Cerebellar nuclear complex (tissue), 1 donor: ENCODE results near the gene SESN1.

Source experiments
- DNase-seq, 2 experiments: peaks; one replicate each; lab custom pipeline; 2025; lab: John Stamatoyannopoulos, UW

SESN1 gene

DNA sequence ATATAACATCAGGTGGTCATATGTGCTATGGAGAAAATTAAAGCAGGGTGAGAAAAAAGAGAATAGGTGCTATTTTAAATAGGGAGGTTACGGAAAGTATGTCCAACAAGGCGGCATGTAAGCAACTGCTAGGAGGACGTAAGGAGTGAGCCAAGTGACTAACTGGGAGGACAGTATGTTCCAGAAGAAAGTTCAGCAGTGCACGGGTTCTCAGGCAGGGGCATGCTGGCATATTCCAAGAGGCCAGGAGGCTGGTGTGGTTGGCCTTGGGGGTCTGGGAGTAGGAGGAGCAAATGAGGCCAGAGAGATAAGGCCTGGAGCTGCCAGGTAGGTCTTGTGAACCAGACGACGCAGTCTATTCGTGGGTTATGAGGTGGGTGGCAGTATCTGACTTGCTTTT, 134.0 kb downstream of the SESN1 start:
- DNase-seq: no peak

DNA sequence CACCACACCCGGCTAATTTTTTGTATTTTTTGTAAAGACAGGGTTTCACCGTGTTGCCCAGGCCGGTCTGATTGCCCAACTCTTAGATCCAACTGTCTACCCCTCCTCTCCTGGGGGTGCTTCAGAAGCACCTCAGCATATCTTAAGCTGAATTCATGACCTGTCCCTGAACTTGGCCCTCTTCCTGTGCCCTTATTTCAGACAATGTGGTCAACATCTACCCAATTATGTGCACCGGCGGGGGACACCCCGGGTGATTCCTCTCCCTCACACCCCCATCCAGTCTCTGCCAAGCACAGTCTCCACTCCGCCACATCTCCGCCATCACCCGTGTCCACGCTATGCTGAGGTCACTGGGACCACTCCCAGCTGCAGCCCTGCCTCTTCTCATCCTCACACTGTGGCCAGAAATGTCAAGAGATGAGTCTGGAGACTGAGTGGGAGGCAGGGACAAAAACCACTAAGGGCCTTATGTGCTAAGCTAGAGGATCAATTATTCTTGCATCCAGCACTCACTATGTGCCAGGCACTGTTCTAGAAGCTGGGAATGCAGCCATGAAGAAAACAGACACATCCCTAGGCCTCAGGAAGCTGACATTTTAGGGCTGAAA, 134.6 kb downstream of the SESN1 start:
- DNase-seq: no peak

DNA sequence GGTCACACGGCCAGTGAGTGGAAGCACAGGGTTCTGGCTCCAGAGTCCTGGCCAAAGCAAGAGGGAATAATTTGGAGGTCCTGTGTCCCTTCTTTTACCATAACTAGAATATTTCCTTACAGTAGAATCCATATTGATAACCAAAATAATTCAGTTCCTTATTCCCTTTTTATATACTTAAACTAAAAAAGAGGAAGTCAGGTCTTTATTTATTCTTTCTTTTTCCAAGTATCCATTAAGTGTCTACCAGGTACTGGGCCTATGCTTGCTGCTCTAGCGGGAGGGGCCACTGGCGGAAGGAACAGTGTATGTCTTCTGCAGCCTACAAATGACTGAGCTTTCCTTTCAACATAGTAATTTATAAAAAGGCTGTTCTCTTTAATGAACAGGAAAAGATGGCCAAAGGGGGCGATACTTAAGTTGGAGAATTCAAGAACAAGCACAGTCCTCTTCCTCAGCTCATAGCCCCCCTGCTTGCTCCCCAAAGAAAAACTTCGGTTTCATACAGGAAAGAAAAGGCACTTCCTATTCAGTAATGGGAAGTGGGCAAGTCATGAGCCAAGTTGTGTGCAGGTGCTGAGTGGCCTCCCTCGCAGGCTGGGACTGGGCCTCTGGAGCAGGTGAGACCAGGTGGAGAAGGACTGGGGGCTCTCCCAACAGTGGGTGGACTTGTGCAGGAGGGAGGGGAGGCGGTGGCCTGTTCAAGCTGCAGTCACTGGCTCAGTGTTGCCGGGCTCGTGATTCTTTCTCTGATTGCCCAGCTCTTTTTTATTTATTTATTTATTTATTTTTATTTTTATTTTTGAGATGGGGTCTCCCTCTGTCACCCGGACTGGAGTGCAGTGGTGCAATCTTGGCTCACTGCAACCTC, 135.5 kb downstream of the SESN1 start:
- DNase-seq: no peak

DNA sequence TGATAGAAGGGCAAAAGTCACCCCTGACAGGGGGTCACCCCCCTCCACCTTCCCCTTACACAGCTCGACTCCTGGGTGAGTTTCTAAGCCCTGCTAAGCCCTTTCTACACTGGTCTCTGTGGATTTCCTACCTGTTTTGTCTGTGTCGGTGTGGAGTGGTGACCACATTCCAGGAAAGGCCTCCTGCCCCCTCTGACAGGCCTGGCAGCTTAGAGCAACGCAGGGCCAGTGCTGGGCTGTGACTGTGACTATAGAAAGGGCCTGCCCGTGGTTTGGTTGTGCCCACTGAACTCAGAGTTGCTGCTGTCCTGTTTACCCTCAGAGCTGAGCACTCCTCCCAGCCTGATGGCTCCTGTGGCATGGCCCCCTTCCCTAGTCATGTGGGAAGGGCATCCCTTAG, 137.4 kb downstream of the SESN1 start:
- DNase-seq: no peak

DNA sequence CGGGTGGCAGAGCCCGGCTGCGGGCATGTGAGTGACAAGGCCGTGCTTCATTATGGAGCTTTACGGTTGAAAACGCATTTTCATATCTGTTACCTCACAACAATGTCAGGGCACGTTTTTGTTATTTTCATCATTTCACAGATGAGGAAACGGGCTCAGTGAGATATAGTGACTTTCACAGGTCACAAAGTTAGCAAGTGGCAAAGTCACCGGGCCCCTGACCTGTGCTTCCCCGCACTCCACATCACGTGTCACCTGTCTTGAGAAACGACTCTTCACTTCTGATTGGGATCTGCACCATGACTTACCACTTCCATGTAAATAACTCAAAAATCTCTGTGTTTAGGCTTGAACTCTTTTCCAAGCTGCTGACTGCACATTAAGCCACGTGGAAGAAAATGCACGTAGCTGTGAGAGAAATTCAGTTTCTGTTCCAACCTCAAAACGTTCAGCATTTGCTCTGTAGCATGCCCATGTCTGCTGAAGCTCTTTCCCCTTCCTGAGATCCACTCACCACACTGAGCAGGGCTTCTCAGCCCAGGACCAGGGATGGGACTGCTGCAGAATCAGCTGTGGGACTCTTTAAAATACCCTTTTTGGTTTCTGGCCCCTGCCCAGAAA, 139.2 kb downstream of the SESN1 start:
- no peak for DNase-seq

DNA sequence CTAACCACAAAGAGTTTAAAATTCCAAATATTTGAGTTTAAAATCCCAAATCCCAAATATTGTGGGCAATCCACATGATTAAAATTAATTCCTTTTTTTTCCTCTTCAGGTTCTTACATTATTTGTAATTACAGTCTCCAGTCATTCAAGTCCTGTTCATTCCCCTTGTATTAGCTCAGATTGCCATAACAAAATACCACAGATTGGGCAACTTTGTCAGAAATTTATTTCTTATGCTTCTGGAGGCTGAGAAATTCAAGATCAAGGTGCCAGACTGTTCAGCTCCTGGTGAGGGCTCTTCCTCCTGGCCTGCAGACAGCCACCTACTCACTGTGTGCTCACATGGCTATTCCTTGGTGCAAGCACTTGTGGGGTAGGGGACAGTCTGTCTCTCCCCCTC, 141.0 kb downstream of the SESN1 start:
- no peak for DNase-seq

DNA sequence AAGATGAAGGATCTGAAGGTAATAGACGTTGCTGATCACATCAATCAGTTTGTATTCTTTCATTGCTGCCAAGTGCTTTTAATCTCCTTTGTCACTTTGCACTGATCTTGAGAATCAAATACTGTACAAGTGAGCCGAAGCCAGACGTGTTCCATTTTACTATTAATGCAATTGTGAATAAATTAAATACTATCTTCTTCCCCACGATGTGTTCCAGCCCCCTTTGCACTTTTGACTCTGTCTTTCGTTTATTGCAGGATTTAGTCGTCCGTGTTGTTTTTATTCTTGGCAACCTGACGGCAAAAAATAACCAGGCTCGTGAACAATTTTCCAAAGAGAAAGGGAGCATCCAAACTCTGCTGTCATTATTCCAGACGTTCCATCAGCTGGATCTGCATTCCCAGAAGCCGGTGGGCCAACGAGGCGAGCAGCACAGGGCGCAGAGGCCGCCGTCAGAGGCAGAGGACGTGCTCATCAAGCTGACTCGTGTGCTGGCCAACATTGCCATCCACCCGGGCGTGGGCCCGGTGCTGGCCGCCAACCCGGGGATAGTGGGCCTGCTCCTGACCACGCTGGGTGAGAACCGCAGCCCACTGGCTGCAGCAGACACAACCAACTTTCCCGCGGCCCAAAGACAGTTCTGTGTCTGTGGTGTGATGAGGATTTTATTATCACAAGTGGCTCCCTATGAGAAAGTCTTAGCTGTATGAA, 141.7 kb downstream of the SESN1 start:
- no peak for DNase-seq

DNA sequence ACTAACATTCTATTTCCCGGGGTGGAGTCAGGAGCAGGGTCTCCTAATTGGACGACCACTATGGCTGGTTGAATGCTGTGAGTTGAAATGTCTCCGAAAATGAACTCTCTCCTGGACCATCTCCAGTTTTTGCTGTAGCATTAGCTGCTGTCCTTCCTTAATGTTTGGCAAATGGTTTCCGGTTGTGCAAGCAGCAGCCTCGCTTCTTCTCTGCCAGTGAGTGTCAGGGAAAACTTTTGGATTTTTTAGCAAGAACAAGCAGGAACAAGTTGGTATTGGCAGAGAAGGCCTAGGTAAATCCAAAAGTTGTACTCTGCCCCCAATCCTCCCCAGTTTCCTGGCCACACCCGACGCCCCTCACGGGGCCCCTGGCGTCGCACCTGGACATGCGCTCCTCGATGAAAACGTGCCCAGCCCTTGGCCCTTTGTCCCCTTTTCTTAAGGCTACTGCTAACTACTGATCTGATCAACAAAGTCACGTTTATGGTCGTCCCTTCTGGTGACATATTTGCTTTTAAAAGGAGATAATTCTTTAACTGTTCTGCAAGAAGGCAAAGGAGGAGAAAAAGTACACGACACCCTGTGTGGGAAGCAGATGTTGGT, 143.2 kb downstream of the SESN1 start:
- DNase-seq: no peak

DNA sequence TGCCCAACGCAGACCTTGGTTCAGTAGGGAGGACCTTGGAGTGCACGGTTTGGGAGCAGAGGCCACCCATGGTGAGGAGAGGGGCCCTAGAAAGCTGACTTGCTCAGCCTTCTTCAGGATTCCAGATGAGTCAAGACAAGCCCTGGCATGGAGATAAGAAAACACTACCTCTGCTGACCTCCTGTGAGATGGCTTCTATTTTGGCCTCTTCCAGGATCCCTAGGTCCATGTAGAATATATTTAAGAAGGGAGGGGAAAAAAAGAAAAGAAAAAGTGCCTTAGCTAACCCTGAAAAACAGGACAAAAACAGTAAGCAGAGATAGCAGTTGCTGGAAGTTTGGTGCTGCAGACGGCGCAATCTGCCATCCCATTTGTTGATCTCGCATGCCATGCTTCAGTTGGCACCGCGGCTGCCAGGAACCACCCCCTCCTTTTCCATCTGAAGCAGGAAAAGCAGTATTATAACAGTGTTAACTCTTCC, 146.4 kb downstream of the SESN1 start:
- peak; percentile 37 to 77 for DNase-seq

DNA sequence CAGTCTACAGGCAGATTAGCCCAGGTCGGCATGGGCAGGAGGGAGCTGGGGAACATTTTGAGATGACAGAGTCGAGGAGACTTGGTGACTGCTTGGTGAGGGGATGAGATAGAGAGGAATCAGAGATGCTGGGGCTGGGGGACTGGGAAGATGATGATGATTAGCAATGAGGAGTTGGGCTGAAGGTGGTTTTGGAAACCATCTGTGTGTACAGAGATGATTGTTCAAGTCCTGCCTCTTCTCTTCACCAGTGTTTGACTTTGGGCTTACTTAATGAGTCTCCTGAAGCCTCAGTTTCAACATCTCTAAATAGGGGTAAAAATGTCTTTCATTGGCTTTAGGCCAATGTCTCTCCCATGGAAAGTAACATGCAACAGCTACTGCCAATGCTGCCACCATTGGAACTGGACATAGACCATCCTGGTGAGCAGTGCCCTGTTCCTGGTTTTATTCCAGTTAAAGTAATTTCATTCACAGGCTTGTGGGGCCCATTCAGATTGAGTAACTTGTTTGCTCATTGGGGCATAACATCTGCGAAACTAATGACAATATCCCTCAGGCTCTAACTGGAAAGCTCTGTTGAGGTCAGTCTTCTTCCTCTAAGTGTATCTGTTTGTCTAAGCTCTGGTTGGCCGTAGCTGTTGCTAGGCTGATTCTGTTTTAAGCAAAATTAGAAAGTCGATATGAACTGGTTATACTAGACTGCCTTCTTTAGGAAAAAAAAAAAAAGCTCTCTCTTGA, 147.4 kb downstream of the SESN1 start:
- DNase-seq: no peak

DNA sequence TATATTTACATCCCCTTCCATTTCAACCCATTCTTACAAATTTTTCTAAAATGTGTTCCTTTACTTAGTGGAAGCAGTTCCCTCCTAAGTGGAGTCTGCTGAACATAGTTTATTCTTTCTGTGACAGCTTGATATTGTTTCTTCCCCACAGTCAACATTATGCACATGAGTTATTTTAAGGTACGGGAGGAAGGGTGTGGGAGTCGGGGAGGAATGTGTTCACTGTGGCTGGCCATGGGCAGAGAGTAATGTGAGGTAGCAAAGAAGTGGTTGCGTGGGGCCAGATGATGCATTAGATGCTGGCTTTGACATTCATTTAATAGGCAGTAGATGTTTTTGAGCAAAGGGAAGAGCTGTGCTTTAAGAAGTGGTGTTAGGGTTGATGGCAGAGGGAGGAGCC, 148.0 kb downstream of the SESN1 start:
- no peak for DNase-seq

DNA sequence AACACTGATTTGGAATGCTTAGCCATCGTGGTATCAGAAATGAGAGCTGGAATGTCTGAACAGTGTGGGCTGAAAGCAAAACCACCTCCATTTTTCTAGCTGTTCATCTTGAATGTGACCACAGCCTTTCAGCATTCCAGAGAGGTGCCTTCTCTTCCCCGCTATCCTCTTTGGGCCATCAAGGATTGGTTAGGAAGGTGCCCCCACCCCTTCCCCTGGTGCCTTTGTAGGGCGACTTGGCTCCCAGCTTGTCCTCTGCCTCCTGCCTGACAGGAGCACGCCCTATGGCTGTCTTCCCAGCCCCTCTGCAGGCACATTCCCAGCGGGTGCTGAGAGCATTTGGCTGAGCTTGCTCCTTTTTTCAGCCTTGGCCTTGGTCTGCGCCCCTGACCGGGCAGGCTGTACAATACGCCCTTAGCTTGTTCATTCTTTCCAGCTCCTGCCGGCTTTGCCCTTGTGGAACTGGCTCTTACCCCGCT, 148.9 kb downstream of the SESN1 start:
- DNase-seq: peak; percentile 95 to 99

DNA sequence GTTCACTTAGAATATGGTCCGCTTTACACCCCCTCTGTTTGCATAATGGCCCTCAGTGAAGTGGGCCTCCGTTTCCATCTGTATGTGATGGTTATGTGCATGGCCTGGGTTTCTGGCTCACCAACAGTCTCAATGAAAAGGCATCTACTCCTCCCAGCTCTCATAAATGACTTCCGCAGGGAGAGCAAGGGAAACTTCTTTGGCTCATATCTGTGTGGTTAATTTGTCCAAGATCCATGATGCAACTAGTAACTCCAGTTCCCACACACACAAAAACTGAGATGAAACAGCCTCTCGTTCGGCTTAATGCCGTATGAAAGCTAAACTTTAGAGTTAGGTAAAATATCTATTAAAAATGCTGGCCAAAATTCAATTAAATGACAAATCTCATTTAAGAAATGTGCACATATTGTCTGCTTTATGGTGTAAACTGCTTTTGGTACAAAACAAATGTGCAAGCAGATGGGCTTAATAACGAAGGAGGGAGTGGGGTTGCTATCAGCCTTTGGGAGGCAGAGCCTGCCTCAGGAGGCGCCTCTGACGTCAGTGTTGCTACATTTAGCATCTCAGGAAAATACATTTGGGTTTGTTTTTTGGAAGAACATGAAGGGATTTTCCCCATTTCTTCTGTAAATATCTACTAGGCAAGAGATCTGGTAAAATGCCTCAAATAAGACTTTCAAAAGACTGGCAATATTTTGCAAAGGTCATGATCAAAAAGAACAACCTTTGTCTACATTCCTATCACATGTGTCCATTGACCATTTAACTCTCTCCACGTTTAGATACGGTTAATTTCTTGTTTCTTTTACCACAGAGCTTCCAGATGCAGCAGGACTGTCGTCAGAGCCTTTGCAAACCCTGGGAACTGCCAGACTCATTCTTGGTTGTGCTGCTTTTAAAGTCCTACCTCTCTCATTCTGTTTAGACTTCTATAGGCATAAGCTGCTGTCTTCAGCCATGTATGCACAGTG, 149.7 kb downstream of the SESN1 start:
- peak; percentile 10 to 74 for DNase-seq

DNA sequence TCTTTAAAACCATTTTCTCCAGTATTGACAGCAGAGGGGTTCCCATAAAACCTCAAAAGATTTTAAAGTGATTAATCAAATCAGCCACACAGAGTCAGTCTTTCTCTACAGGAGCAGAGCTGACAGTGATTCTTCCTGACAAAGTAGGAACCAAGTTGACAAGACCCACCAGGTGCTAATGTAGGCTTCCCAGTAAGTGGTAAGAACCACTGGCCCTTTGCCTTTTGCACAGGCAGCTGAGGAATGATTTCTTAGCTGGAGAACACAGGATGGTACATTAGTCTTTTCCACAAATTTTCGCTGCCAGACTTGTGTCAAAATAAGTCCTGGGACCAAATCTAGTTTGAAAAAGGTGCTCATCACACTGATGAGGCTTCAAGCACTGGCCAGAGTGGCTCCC, 150.6 kb downstream of the SESN1 start:
- peak in 1 of 2 experiments; percentile 12 for DNase-seq

DNA sequence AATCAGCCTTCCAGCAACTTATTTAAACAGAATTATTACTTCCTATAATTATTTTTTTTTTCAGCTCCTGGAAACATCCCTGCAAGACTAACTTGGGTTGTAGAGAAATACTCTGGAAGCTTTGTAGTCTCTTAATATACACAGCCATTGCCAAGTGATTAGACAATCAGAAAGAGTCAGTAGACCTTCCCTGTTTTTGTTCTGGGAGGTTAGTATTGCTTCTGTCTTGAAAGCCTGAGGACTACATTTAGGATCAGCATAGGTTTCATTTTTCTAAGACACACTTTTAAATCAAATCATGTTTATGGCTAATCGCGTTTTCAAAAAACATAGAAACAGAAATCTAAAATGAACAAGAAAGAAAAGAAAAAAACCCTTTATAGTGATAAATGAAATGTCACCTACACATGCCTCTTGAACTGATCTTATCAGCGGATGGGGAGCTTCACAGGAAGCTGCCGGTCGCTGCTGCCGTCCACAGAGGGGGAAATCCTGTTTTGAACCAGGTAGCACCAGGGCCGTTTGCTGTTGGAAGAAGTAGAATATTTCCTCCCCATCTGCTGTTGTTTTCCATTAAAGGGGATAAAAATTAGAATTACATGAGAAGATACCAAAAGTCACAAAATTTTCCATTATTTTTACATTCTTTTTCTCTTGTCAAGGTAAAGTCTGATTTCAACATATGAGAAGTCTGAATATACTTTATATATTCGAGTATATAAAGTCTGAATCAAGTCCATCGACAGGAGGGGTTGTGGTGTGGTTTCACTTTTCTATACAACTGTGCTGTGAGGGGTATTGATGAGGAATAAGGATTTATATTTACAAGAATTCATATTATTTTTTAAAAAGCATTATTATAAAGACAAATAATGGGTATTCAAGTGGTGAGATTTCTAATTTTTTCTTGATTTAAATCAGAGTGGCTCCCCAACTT, 151.8 kb downstream of the SESN1 start:
- no peak for DNase-seq

DNA sequence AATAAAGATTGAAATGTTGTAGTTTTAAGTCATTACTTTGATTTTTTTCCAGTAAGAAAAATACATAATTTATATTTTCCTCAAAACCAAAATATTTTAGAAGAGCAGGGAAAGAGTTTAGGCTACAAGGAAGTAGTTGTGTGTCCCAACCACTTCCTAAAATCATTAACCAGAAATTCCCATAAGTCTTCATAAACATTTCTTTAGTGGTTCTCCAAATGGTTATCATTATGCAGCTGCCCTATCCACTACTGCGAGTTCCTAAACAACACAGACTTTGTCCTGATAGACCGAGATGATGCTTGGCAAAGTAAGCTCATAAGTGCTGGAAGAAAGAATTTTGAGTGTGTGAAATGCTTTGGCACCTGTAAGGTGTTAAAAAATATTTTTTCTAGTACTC, 152.8 kb downstream of the SESN1 start:
- DNase-seq: no peak

DNA sequence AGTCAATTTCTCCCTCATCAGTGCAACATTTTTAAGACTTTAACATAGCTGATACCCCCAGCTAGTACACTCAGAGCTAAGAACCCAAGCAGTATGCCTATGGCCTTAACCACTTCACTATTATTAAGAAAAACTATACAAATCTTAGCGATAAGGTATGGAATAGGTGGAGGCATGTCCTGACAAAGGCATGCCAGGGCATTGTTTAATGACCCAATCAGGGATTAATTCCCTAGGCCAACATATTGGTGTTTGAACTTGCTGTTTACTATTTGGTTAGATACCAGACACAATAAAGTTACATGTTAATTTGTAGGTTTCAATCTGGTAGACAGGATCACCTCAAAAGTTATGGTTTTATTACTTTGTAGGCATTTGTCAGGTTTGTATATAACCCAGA, 153.4 kb downstream of the SESN1 start:
- DNase-seq: no peak

DNA sequence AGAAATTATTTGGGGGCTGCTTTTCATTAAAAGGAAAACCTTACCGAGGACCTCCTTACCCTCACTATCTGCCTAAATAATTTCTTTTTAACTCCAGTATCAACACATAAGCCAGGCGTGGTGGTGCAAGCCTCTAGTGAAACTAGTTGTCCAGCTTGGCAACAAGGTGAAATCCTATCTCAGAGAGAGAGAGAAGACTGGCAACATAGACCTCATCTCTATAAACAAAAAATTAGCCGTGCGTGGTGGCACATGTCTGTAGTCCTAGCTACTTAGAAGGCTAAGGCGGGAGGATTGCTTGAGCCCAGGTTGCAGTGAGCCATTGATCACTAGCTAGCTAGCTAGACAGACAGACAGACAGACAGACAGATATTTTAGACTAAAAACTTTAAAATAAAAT, 153.9 kb downstream of the SESN1 start:
- no peak for DNase-seq

DNA sequence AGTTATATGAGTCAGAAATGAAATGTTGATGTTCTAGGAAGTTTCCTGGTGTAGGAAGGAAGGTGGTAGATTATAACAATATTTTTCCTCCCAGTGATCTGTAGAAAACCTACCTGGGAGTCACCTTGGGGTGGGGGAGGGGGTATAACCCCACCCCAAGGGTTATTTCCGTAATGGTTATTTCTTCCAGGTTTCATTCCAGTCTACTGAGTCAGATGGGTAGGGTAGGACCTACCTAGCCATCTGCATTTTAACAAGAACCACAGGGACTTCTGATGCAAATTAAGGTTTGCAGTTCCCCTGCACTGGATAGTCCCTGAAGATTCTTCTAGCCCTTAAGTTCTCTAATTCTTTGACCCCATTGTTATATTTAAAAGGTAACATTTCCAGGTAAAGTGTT, 157.5 kb downstream of the SESN1 start:
- no peak for DNase-seq
